GM12874 (cell line): ENCODE data around the gene F5.

Experiments
- TF ChIP-seq, protein P1 (sequence below): IDR thresholded peaks from 2 replicates; pipeline ENCODE4 v1.5.1; 2011; ENCODE audit warnings: low read depth, mild to moderate bottlenecking, control low read depth, low read length, moderate library complexity; ENCODE audit not compliant: insufficient read depth

Gene F5

GRCh38 chr1:169623132-169623926, 37.0 kb upstream of the F5 start:
- TF ChIP-seq, protein P1, sequence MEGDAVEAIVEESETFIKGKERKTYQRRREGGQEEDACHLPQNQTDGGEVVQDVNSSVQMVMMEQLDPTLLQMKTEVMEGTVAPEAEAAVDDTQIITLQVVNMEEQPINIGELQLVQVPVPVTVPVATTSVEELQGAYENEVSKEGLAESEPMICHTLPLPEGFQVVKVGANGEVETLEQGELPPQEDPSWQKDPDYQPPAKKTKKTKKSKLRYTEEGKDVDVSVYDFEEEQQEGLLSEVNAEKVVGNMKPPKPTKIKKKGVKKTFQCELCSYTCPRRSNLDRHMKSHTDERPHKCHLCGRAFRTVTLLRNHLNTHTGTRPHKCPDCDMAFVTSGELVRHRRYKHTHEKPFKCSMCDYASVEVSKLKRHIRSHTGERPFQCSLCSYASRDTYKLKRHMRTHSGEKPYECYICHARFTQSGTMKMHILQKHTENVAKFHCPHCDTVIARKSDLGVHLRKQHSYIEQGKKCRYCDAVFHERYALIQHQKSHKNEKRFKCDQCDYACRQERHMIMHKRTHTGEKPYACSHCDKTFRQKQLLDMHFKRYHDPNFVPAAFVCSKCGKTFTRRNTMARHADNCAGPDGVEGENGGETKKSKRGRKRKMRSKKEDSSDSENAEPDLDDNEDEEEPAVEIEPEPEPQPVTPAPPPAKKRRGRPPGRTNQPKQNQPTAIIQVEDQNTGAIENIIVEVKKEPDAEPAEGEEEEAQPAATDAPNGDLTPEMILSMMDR, result no peak

GRCh38 chr1:169620565-169620964, 34.3 kb upstream of the F5 start:
- TF ChIP-seq, protein P1, result no peak

DNA sequence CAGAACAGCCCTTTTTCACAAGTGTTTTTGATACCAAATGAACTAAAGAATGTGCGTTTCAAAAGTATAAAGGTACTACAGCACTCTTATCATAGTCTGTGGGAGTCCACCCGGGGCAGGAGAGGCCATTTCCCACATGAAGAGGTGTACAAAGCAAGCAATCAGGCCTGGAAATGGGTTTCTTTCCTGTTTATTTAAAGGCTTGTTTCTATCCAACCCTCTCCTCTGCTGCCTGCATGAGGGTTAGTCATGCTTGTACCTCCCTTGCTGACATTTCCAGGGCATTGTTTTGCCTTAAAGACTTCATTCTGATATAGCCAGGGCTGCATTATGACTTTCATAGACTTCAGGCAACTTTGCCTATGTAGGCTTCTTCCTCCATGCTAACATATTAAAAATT, 32.1 kb upstream of the F5 start:
- TF ChIP-seq, protein P1, result no peak

DNA sequence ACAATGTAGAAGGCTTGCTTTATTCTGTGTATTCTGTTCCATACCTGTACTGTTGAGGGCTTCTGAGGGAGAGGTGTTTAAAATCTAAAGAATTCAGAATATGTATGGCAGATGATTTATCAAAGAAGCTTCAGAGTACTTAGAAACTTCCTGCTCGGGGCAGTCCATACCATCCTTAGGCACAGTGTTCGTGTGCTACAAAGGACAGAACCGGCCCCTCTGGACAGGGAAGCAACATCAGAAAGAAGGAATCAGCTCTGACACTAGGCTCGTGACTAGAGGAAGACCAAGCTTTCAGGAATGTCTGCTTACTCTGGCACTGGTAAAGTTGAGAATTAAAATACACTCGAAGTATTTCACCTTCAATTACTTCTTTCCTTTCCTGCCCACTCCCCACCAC, 29.5 kb upstream of the F5 start:
- TF ChIP-seq, protein P1, result no peak

DNA sequence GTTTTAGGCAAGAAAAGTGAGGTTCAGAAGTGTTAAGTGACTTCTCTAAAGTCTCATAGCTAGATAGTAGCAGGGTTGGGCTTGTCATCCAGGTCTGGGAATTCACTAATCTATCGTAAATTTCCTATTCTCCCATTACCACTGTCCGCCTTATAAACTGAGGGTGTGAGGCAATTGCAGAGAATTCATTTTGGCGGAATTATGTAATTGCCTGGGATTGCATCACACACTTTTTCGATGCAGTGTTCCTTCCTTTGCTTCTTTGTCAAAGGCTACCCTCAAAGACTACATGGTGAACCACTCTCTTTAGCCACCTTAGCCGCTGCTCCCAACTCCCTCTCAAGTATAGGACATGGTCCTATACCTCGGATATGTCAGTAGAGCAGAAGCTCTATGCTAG, 24.6 kb upstream of the F5 start:
- TF ChIP-seq, protein P1, result no peak

- TF ChIP-seq, protein P1, result no peak
These were observed 23.8 kb upstream of the F5 start for GRCh38 chr1:169610108-169610507.

DNA sequence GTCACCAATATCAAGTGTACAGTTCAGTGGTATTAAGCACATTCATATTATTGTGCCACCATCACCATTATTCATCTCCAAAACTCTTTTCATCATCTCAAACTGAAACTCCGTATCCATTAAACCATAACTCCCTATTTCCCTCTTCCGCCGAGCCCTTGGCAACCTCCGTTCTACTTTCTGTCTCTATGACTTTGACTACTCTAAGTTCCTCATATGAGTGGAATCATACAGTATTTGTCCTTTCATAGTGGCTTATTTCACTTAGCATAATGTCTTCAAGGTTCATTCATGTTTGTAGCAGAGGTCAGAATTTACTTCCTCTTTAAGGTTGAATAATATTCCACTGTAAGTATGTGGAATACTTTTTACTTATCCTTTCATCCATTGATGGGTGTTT, 21.9 kb upstream of the F5 start:
- TF ChIP-seq, protein P1, result no peak
